Stimulated activated CD8-positive, alpha-beta memory T cell treated with anti-CD3 and anti-CD28 coated beads, Interleukin-4, amount 100 ng/mL, for 48 hours (primary cell): ENCODE results near the gene MRPL23.

Experiments
- DNase-seq: peaks from one replicate; pipeline ENCODE4 v3.0.0-alpha.2; 2020

MRPL23 gene

DNA sequence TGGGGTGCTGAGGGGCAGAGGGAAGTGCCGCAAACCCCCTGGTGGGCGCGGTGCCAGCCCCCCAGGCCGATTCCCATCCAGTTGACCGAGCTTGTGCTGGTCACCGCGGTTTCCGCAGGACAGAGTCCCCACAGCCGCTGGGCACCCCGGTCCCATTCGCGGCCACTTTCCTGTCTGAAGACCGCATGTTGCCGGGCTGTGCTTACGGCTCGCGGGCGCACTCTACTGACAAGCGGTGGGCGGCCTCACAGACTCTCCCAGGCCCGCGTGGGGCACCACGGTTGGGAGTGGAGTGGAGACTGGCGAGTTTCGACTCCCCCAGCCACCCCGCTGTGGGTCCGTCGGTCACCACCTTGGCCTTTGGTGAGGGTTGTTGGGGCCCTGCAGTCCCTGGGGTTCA is 51.2 kb downstream of the MRPL23 start:
- DNase-seq: no peak

DNA sequence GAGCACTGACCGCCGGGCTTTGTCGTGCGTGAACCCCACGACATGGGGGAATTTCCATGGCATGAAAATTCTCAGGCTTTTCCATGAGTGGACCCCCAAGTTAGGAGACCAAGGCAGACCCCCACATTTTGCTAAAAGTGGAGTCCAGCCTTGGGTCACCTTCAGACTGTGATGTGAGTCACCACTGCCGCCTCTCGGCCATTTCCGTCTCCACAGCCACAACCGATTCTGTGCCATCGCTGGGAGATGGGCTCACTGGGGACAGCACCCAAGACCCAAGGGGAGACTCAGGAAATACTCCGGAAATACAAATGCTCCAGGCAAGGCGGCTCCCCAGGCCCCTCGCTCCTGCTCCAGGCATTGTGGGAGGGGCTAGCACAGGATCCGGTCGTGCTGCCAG is 51.7 kb downstream of the MRPL23 start:
- DNase-seq: no peak

DNA sequence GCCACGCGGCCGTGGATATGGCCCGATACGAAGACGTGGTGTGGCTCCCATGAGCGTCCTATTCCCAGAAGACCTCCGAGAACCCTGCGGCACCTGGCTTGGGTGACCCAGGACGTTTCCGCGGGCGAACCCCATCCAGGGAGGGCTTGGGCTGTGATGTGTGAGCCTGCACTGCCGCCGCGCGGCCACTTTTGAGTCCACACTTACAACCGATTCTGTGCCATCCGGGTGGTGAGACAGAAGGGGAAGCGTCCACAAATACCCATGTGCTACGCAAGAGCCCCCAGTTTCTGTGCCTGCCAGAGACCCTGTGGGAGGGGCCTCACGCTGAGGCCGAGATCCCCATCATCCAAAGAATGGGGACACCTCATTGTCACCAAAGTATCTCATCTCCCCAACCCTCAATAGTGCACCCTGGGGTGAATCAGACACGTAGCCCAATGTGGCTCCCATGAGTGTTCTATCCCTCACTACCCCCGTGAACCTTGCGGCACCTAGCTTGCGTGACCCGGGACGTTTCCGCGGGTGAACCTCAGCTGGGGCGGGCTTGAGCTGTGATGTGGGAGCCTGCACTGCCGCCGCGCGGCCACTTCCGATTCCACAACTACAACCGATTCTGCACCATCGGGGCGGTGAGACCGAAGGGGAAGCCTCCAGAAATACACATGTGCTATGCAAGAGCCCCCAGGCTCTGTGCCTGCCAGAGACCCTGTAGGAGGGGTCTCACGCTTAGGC is 55.1 kb downstream of the MRPL23 start:
- no peak for DNase-seq

DNA sequence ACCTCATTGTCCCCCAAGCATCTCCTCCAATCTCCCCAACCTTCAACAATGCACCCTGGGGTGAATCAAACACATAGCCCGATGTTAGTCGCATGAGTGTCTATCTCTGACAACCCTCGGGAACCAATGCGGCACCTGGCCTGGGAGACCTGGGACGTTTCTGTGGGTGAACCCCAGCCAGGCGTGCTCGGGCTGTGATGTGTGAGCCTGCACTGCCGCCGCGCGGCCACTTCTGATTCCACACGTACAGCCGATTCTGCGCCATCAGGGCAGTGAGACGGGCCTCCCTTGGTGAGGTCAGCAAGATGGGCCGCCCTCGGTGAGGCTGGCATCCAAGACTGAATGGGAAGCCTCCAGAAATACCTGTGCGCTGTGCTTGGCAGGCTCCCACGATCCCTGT is 55.7 kb downstream of the MRPL23 start:
- DNase-seq: no peak

DNA sequence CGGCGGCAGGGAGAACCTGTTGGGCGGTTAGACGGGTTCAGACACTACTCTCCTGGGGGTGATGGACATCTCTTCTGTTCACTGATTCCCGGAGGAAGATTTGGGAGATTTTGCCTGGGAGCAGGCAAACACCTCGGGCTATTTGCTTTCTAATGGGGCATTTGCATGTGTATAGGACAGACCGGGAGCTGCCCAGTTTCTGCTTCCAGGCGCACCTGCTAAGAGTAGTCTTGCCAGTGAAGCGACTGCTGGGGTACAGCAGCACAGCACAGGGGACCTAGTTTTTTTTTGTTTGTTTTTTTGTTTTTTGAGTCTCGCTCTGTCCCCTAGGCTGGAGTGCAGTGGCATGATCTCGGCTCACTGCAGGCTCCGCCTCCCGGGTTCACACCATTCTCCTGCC is 57.3 kb downstream of the MRPL23 start:
- DNase-seq: no peak
